IPS-18a (cell line): ENCODE measurements around the gene ST3GAL2.

ENCODE experiments used
- H3K27ac ChIP-seq: one replicate; pipeline ENCODE4 v1.5.1; 2013; ENCODE audit warnings: low read length
- H3K27me3 ChIP-seq: one replicate; pipeline ENCODE4 v1.6.1; 2013; ENCODE audit warnings: mild to moderate bottlenecking, low read length; ENCODE audit not compliant: control insufficient read depth, insufficient read depth
- H3K36me3 ChIP-seq: one replicate; pipeline ENCODE4 v1.6.1; 2013; ENCODE audit warnings: low read depth, low read length; ENCODE audit not compliant: control insufficient read depth
- H3K4me1 ChIP-seq: one replicate; pipeline ENCODE4 v1.6.1; 2013; ENCODE audit warnings: low read depth, low read length; ENCODE audit not compliant: control insufficient read depth
- H3K4me3 ChIP-seq: one replicate; pipeline ENCODE4 v1.5.1; 2013; ENCODE audit warnings: low read length
- H3K9ac ChIP-seq: one replicate; pipeline ENCODE4 v1.6.1; 2013; ENCODE audit warnings: mild to moderate bottlenecking, low read length, moderate library complexity
- H3K9me3 ChIP-seq: one replicate; pipeline ENCODE4 v1.6.1; 2013; ENCODE audit warnings: low read depth, low read length; ENCODE audit not compliant: control insufficient read depth

ST3GAL2 gene

GRCh38 chr16:70331588-70332358 lies 107.1 kb downstream of the ST3GAL2 start:
- no peak overlapping the region for H3K27ac ChIP-seq
- H3K4me1 ChIP-seq: no peaks in the 10 kb centered on the region
- H3K4me3 ChIP-seq: no peak overlapping the region
- H3K9me3 ChIP-seq: no peaks in the 10 kb centered on the region
- H3K27me3 ChIP-seq: no peaks in the 10 kb centered on the region
- H3K36me3 ChIP-seq: peaks cover 27% of the 10 kb centered on the region
- no peak overlapping the region for H3K9ac ChIP-seq

DNA sequence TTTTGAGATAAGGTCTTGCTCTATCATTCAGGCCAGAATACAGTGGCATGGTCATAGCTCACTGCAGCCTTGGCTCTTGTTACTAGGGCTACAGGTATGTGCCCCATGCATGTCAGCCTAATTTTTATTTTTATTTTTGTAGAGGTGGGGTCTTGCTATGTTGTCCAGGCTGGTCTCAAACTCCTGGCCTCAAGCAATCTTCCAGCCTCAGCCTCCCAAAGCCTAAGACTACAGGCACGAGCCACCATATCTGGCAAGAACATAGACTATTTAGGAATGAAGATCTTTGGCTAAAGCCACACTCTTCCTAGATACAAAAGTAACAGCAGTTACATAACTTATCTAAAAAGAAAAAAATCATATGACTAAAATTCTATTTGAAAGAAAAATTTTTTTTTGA lies 107.8 kb downstream of the ST3GAL2 start:
- no peak overlapping the region for H3K27ac ChIP-seq
- H3K36me3 ChIP-seq: peaks cover 27% of the 10 kb centered on the region

More for the DNA sequence above, 107.8 kb downstream of the ST3GAL2 start:
- Histone ChIP-seq H3K4me1 (no peaks in the 10 kb centered on the region), H3K9me3 (no peaks in the 10 kb centered on the region), H3K4me3 (no peak overlapping the region), H3K27me3 (no peaks in the 10 kb centered on the region), H3K9ac (no peak overlapping the region)
